ENCODE results near the gene IFT20.
A peak's percentile ranks its signal among the peaks of the same experiment; 100 is the strongest.
"Not testable (repeated sequence)": the region's sequence is repeated elsewhere in the genome, so short reads cannot be mapped to it uniquely, and the experiment has no call there.

The IFT20 gene

DNA sequence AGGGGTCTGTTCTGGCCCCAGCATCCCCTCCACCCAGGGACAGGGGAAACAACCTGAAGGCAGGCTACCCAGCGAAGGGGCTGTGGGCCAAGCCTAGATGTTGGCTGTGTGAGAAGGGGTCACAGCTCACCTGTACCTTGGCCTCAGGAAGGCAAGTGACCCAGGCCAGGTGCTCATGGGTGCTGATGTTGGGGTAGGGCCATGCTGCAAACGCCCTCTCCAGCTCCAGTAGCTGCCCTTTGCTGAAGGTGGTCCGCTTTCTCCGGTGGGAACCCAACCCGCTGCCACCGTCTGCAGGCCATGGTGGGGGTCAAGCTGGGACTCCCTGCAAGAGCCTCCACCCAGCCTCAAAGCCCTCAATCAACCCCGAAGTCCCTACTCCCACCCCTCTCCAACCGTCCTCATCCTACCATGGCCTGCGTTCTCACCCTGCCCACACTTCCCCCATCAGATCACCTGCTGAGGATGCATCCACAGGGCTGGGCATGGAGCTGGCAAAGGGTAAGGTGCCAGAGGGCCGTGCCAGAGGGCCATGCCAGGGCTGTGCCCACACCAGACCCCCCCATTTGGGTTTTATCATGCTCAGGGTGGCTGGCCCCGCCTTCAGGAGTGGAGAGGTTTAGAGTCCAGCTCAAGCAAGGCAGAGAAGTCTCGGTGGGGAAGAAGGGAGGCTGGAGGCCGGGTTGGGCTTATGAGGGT lies 29.5 kb upstream of the IFT20 start, which contains the start of gene SEBOX:
Gene SEBOX, minus strand, starts transcription at position 535 of the 699 bp plus-strand sequence. Its CDS starts 48 bp downstream, at position 487.
- no peak for DNase-seq (ENCODE audit: low read depth, low spot score)

DNA sequence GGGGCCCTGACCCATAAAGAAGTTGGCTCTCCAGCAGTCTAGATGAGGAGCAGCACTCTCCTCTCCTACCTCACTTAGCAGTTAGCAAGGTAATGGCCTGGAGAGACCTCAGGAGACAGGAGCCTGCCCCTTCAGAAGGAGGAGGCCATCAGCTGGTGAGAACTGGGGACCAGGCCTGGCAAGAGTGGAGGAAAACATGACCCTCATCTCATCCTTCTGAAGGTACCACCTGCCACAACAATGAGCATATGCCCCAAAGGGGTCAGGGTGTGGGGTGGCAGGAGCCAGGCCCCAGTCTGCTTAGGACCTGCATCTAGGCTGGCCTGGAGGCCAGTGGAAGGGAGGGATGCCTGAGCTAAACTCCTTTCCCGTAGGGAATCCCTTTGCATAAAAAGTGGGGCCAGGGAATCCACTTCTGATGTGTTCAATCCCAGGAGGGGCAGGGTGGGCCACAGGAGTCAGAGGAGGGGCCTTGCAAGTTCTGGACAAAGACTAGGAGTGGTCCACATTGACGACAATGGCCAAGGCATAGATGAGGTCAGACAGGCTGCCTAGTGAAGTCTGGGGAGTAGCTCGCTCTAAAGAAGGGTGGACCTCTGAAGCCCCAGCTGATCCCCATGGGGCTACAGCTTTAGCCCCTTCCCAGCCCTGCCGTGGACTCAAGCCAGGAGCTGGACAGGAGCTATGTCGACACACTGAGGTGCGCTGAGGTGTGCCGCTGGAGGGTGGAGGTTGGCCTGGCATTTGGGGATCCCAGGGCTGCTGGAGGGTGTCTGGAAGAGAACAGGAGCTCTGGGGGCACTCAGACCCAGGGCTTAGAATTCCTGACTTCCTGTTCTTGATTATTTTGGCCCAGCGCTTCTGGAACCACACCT lies 28.7 kb upstream of the IFT20 start:
- DNase-seq (ENCODE audit: low read depth, low spot score), result no peak

DNA sequence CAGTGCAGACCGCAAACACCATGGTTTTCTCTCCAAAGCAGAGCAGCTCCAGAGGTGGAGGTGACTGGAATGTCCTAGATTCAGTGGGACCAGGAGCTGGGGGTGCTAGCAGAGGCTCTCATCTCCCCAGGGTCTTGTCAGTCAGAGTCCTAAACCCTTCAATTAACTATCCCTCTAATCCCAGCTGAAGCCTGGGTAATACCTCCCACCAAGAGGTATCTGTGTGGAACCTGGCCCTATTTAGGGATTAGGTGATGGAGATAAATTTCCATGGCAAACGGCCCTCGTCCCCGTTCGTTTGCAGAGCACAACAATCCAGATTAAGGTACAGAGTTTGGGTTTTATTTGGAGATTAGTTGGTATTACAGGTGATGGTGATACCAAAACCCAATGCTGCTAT lies 27.9 kb upstream of the IFT20 start:
- no peak for DNase-seq (ENCODE audit: low read depth, low spot score)

DNA sequence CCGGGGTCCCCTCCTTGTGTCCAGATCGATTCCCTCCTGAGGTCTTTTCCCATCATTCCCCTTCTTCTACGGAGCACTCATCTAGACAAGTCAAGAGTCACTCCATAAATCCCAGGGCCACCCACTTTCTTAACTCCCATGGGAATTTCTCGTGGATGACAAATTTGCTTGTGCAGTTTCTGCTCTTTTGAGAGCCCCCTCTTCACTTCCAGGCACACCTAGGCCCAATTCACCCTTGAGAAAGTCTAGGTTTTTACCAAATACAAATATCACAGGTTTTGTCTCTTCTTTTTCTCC lies 22.6 kb upstream of the IFT20 start:
- no peak for DNase-seq (ENCODE audit: low read depth, low spot score)

DNA sequence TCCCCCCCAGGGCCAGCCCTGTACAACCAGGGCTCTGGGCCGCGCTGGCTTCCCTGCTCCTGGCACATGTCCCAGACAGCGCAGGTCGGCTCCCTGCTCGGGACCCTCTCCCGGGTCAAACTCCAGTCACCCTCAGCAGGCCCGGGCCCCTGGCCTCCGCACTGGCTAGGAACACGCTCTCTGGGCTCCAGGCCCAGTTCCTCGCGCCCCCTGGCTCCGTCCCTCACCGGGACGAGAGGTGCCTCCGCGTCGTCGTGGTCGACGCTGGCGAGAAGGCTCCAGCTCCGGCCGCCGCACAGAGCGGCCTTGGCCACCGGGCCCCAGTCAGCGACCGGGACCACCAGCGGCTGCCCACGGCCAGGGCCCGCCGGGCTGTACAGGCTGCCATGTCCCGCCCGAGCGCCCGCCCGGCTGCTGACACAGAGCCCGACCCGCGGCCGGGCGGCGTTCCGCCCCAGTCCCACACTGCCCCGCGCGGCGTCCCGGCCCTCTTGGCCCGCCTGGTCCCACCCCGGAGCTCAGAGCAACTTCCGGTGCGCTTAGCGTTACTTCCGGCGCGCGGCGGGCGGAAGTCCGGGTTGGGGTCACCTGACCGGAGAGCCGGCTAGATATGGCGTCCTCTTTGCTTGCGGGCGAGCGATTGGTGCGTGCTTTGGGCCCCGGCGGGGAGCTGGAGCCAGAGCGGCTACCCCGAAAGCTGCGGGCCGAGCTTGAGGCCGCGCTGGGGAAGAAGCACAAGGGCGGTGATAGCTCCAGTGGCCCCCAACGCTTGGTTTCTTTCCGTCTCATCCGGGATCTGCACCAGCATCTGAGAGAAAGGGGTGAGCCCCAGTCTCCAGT lies 22.0 kb upstream of the IFT20 start, which contains the start of gene POLDIP2:
Gene POLDIP2, minus strand, starts transcription at position 467 of the 840 bp plus-strand sequence. Its CDS starts 79 bp downstream, at position 388.
- DNase-seq (ENCODE audit: low read depth, low spot score), result peak; percentile 98

DNA sequence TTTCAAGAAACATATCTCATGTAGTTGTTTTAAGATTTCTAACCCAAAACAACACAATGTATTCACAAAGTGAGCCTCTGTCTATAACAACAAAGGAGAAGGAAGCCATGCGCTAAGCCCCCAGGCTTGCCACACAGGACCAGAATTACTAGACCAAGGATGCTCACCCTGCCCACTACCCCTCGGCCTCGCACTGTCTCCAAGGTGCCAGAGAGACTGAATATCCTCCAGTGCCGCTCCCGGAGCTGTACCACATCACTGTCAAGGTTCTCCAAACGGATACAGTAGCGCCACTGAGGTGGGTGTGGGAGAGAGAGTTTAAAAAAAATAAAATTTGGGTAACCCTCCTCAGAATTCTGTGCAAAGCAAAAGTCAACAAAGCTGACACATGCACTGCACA lies 15.0 kb upstream of the IFT20 start:
- DNase-seq (ENCODE audit: low read depth, low spot score), result no peak

DNA sequence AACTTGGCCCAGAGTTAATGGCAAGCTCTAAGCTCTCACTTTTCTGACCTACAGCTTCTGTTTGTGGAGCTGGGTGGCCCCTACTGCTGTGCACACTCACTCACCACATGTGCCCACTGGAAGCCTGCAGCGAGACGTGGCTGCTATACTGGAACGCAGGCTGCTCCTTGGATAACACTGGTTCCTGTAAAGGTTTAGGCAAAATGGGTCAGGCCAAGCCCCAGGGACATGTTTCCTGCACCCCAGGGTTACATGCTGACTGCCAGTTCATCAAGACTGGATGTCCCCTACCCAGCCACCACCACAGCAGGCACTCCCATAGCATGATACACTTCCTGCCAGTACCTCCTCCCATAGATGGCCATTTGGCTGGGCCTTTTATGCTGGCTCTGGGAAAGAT lies 13.7 kb upstream of the IFT20 start:
- DNase-seq (ENCODE audit: low read depth, low spot score), result no peak

DNA sequence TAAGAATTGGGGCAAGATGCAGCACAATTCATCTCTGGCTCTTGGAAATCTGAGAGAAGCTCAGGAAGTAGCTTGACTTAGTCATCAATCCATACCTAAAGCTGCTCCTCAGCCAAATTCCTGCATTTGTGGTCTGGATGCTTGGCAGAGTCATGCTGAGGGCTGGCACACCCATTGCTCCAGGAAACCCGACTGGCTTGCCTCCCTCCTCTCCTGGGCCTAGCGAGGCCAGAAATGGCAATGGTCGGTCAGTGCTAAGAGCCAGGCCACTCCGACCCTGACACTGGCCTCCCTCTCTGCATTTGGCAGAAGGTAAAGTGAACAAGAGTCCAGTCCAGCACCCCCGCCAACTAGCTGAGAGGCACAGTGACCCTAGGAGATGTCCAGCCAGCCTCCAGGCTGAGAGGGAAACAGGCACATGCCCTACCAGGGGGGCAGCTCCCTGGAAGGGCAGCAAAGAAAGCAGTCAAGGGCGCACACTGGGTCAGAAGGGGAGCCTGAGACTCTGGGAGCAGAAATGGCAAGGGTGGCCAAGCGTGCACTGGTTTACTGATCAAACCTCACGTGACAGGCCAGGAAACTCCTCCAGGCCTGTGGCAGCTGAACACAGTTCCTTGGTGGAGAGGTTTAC lies 12.1 kb upstream of the IFT20 start:
- DNase-seq (ENCODE audit: low read depth, low spot score), result peak; percentile 96

DNA sequence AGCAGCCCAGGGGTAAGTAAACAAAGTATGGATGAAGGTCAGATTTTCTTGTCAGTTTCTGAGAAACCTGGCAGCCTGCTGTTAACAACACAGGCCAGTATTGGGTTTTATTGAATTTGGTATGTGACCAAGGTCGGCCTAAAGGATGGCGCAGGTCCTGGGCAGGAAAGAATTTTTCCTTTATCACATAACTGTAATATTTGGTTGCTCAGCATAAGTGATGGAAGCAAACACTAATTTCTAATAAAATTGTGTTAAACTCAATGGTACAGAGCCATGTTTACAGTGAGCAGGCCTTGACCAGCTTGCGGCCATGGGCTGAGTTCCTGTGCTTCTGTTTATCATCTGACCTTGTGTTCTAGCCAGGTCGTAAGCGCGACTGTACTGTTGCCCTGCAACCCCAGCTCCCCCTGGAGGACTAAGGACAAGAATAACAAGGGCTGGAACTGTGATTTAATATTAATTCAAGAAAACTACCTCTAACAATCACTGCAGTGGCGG lies 11.5 kb upstream of the IFT20 start:
- DNase-seq (ENCODE audit: low read depth, low spot score), result no peak

DNA sequence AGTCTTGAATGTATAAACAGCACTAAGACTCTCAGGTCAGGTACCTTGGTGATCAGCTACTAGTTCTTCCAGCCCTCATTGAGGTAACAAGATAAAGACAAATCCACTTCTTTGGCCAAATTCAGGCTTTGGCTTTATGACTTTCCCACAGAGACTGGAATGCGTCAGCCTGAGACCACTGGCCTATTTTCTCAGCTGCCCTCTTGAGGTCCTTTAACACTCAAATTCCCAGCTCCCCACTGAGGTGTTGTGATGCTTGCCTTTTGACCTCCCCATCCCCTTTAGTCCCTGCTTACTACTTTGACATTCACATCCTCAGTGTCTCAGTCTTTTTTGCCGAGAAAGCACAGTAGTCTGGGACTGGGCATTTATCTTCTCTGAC lies 10.9 kb upstream of the IFT20 start:
- DNase-seq (ENCODE audit: low read depth, low spot score), result peak; percentile 69

DNA sequence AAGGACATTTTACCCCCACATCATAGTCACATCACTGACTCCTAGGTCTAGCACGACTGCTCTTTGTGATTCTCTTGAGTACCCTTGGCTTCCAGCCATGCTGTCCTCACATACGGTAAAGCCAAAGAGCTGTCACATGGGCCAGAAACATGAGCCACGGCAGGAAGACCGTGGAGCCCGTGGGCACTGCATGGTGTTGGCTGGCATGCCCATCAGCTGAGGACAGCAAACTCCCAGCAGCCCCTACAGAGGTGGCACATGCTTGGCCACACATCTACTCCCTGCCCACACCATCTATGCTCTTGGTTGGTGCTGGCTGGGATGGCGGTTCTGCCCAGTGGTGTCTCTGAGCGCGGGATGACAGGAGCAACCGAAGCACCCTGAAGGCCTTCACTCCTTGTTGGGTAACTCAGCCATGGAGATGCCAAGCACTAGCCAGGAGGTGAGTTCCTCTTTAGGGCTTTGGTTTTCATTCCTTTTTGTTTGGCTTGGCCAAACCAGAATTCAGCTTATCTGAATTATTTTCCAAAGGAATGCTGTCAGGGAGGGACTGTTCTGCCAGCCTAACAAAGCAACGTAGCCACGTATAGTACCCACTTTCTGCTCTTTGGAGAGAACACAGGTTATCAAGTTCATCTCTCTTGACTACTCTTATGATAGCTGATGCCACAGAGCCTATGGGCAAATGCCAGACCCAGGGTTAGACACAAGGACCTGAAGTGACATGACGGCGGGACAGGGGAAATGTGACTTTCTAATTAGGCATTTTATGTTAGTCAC lies 10.3 kb upstream of the IFT20 start:
- peak; percentile 77 for DNase-seq (ENCODE audit: low read depth, low spot score)

DNA sequence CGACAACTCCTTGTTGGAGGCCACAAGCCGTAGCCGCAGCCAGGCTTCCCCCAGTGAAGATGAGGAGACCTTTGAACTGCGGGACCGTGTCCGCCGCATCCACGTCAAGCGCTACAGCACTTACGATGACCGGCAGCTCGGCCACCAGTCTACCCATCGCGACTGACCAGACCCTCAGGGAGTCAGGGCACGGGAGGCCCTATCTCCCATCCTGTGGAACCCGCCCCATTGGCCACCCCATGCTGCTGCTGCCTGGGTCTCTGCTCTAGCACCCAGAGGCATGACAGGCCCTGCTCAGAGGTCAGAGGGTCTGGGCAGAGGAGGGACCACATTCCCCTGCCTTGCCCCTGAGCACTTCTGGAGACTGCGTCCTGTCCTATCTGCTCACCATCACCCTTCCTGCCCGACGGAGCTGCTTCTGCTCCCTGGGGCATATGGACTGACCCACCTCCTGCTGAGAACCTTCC lies 9.2 kb upstream of the IFT20 start:
- no peak for DNase-seq (ENCODE audit: low read depth, low spot score)

DNA sequence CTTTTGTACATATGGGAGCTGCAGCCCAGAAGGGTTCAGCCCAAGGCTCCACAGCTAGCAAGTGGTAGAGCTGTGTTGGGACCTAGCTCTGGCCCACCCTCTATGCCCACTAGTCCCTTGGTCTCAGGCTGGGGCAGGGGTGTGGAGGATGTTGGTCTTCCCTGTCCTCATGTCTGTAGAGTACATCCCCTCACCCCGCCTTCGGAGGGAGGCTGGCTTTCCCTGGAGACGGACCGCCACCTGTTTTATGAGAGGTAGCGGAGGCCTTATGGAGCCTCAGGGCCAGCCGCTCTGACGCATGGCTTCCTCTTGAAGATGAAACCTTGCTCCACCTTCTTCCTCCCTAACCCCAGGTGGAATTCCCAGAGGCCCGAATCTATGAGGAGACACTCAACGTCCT lies 8.7 kb upstream of the IFT20 start:
- DNase-seq (ENCODE audit: low read depth, low spot score), result no peak

DNA sequence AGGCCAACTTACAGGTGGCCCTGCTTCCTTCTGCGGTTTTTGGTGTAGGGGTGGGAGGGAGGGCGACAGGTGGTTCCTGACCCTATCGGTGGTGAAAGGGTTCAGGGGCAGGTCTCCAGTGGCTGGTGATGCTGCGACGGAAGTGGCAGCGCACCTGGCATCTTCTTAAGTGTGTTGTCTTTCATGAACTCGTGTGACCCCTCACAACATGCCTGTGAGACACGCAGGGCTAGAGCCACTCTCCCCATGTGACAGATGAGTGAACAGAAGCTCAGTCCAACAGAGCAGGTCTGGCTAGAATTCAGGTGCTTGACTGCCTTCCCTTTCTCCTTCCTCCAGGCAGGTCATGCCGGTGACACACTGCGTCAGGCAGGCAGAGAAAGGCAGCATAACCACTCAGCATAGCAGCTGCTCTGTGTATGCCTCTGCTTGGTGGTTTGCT lies 8.2 kb upstream of the IFT20 start:
- DNase-seq (ENCODE audit: low read depth, low spot score), result no peak

DNA sequence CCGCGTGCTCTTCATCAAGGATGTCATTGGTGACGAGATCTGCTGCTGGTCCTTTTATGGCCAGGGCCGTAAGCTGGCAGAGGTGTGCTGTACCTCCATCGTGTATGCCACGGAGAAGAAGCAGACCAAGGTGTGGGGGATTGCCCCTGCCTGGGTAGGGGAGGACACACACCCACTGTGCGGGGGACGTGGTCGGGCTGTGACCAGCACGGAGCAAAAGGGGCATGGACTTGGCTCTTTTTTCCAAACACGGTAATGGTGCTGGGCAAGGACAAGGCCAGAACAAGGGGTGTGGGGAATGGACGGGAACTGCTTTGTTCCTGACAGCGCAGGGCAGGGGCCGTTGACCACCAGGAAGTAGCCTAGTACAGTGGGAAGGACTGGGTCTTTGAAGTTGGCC lies 7.0 kb upstream of the IFT20 start:
- DNase-seq (ENCODE audit: low read depth, low spot score), result no peak

DNA sequence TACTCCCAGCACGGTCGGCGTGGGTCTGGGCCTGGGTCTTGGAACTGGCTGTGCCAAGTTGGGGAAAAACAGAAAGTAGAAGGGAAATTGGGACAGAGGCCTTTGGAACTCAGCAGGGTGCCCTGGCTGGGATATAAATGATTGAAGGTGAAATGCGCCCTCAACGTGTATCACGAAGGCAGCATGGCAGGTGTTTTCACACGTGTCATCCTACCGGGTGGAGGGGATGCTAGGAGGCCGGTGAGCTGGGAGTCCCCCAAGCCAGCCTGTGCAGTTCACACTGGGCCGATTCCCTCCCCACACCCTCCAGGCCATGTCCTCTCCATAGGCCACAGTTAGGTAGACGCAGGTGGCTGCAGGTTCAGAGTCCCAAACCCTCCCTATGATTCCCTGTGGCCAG lies 6.2 kb upstream of the IFT20 start:
- no peak for DNase-seq (ENCODE audit: low read depth, low spot score)

DNA sequence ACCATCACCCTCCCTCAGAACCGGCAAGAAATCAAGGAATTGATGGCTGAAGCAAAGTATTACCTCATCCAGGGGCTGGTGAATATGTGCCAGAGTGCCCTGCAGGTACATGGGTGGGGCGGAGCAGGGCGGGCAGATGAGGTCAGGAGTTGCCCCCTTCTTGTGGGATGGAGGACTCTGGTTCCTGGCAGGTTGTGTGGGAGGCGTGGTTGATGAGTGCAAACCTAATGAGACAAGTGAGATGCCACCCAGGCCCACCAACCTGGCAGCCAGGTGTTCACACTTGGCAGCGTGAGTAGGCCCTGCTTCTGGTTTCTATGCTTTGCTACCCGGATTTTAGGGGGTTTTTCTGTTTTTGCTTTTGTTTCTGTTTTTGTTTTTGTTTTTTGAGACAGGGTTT lies 5.1 kb upstream of the IFT20 start:
- no peak for DNase-seq (ENCODE audit: low read depth, low spot score)

DNA sequence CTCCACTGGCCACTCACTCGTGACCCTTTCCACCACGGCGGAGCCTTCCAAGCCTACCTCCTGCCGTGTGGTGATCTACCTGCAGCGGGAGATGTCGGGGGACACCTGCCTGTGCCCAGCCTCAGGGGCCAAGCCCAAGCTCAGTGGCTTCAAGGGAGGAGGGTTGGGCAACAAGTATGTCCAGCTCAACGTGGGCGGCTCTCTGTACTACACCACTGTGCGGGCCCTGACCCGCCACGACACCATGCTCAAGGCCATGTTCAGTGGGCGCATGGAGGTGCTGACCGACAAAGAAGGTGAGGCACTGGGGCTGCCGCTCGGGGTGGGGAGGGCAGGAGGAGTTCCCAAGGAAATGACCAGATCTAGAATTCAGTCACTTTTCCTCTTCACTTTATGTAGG lies 4.2 kb upstream of the IFT20 start:
- DNase-seq (ENCODE audit: low read depth, low spot score), result no peak

DNA sequence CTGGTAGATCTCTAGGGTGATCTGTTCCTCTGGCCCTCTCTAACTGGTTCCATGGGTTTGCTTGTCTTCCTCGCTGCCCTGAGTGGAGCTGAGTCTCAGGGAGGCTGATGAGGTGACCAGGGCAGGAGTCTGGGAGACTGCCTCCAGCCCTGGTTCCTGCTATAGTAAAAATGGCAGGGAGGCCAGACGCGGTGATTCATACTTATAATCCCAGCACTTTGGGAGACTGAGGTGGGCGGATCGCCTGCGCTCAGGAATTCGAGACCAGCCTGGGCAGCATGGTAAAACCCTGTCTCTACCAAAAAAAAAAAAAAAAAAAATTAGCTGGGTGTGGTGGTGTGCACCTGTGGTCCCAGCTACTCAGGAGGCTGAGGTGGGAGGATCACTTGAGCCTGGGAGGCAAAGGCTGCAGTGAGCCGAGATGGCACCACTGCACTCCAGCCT lies 3.5 kb upstream of the IFT20 start:
- DNase-seq (ENCODE audit: low read depth, low spot score), result not testable (repeated sequence)

DNA sequence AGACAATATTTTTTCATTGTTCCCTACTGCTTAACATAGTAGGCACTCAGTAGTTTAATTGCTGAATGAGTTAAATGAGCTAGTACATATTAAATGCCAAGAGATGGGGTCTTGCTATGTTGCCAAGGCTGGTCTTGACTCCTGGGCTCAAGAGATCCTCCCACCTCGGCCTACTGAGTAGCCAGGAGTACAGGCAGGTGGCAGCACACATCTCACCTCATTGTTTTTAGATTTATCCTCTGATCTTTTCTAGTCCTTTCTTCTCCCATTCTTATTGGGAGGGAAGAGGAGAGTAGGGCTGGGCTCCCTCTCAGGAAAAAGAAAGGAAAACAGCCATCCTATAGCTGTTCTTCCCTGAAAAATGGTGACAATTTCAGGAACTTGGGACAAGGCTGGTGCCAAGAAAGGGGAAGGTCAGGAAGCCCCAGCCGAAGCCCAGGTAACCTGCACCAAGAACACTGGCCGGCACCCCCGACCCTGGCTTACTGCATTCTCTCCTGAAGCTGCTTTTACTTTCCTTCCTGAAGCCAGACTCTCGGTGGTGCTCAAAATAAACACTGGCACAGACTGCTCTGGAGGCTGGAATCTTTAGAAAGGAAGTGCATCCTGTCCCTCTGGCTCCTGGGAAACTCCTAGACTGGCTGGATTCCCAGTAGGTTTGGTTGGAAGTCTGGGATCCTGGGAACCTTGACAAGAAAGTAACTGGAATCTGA lies 2.9 kb upstream of the IFT20 start:
- peak; percentile 75 for DNase-seq (ENCODE audit: low read depth, low spot score)

Measured in astrocyte of the hippocampus (primary cell).